Stomach (tissue), 9 donors: ENCODE measurements around the gene EDN3. TPM values are rescaled to one million over a fixed set of nuclear protein-coding genes. Genes with fewer than 3 reads are reported as not detected.

Source experiments
- DNase-seq, 2 donors: peaks; one replicate each; pipeline versions ENCODE4 v3.0.0 to v3.0.0-alpha.2; 2013 to 2019
- H3K27ac ChIP-seq, 5 donors: fragments of 200-600 bp in 4 of 5; sonication (generic) in 4 of 5; one replicate each; pipeline ENCODE4 v1.5.1; 2013 to 2019; ENCODE audit warnings: mild to moderate bottlenecking in 1 of 5, moderate library complexity in 1 of 5
- H3K27me3 ChIP-seq, 3 donors: fragments of 200-600 bp; sonication (generic); one replicate each; pipeline ENCODE4 v1.5.1; 2017 to 2019; ENCODE audit warnings: mixed run types in 1 of 3
- H3K36me3 ChIP-seq, 4 donors: fragments of 200-600 bp; sonication (generic); 1 replicate in 3 of 4; 2 replicates in 1 of 4; pipeline ENCODE4 v1.5.1; 2016 to 2019
- H3K4me1 ChIP-seq, 4 donors: fragments of 200-600 bp; sonication (generic); one replicate each; pipeline ENCODE4 v1.5.1; 2016 to 2019
- H3K4me3 ChIP-seq, 4 donors: fragments of 200-600 bp; sonication (generic) in 3 of 4; one replicate each; pipeline ENCODE4 v1.5.1; 2016 to 2019; ENCODE audit warnings: mild to moderate bottlenecking in 1 of 4
- H3K9me3 ChIP-seq, 4 donors: fragments of 200-600 bp; sonication (generic); one replicate each; pipeline ENCODE4 v1.5.1; 2016 to 2019
- CTCF ChIP-seq, 7 experiments: fragments of 450-650 bp in 4 of 7; fragments of 200-600 bp in 3 of 7; sonication (generic) in 3 of 7; IDR thresholded peaks; one replicate each; pipeline ENCODE4 v1.5.1; 2016 to 2019; ENCODE audit warnings: antibody characterized with exemption in 7 of 7, control low read depth in 2 of 7, mild to moderate bottlenecking in 1 of 7
- EP300 ChIP-seq: sonication (generic); formaldehyde crosslinking; IDR thresholded peaks from one replicate; pipeline ENCODE4 v1.6.1; 2017; ENCODE audit warnings: antibody characterized with exemption
- POLR2A ChIP-seq, 4 donors: fragments of 450-650 bp; IDR thresholded peaks; one replicate each; pipeline ENCODE4 v1.6.1; 2016; ENCODE audit warnings: antibody characterized with exemption in 4 of 4, control low read depth in 2 of 4, mild to moderate bottlenecking in 1 of 4, moderate library complexity in 1 of 4
- POLR2AphosphoS5 ChIP-seq, 3 donors: sonication (generic); formaldehyde crosslinking; IDR thresholded peaks; one replicate each; pipeline ENCODE4 v1.6.1; 2016; ENCODE audit warnings: antibody characterized with exemption in 3 of 3
- WGBS, 5 donors: extraction: QIAGEN DNeasy Blood & Tissue Kit in 3 of 5; methylation state at CpG; one replicate each; pipeline versions ENCODE4 v1.1.5 to v1.1.7; 2013 to 2018; 5-methylcytosine and 5-hydroxymethylcytosine counted together
- intact Hi-C: fragments of 100-400 bp; cut with DNase I; formaldehyde crosslinking; loops from one replicate; pipeline ENCODE4 v1.15.1; 2023; ENCODE audit warnings: low total_unique reads
- polyA plus RNA-seq, 3 donors: library from polyadenylated mRNA; stranded (reverse); fragments of 200-250 nt; gene quantifications; one replicate each; pipeline ENCODE4 v1.2.3, GENCODE V29; 2013
- total RNA-seq, 5 donors: library from RNA; depleted of rRNA; stranded (reverse); fragments of >200 nt; gene quantifications; one replicate each; pipeline versions ENCODE4 v1.1.0 to v1.2.3, GENCODE V29; 2014 to 2016
- donor health status: healthy with polysubstance abuse.
- donor health status: Bipolar disorder and iron deficiency.
- donor health status: healthy.

EDN3 gene
- total and polyA plus RNA-seq, 8 donors: 2.0 to 20.0 (median 4.4) TPM; not detected in 4

GRCh38 chr20:59297686-59298085 lies 2.7 kb upstream of the EDN3 start:
- TF ChIP-seq POLR2A (IDR thresholded peaks at IDR 0.05): no peak
- no peak for TF ChIP-seq CTCF (IDR thresholded peaks at IDR 0.05)
- TF ChIP-seq POLR2AphosphoS5 (IDR thresholded peaks at IDR 0.05): no peak
- no peak for DNase-seq
- peaks cover 4 to 93% (median 32%) of the 10 kb centered on the region in 3 donors for H3K27me3 ChIP-seq
- intact Hi-C loops: no loop called here
- H3K27ac ChIP-seq: no peak overlapping the region
- no peaks in the 10 kb centered on the region for H3K36me3 ChIP-seq
- H3K9me3 ChIP-seq: no peaks in the 10 kb centered on the region
- peaks cover 0 to 13% (median 10%) of the 10 kb centered on the region in 4 donors for H3K4me1 ChIP-seq
- H3K4me3 ChIP-seq: no peak overlapping the region
- 84 to 89% (median 85%) methylated on average over 7 of the region's 7 CpGs for WGBS, 5 donors

DNA sequence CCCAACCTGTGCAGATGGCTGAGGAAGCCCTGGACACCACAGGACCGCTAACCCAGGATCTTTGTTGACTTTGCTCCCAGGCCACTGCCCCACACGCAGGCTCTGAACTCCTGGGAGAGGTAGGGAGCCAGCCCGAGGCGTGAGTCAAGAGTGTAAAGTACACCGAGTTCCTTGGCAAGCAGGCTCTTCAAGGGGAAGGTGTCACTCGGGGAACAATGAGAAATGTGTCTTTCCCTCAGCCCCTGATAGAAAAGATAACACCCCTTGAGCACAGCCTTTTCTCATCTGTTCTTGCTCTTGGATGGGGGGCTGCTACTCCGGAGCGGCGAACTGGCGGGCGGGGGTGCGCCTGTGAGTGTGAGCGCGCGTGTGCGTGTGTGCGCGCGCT lies 472 bp upstream of the EDN3 start:
- Histone ChIP-seq H3K27ac (no peak overlapping the region), H3K4me1 (peaks cover 0 to 13% (median 10%) of the 10 kb centered on the region in 4 donors), H3K27me3 (peaks cover 4 to 98% (median 22%) of the 10 kb centered on the region in 3 donors), H3K36me3 (no peaks in the 10 kb centered on the region), H3K4me3 (peak overlapping the region in 3 of 4 donors; percentile 1 to 32 (median 18)), H3K9me3 (no peaks in the 10 kb centered on the region)
- TF ChIP-seq POLR2A (IDR thresholded peaks at IDR 0.05): no peak
- DNase-seq: peak in 1 of 2 donors; percentile 62
- intact Hi-C loops: no loop called here
- 2 to 11% (median 5%) methylated on average over 16 to 19 of the region's 19 CpGs for WGBS, 5 donors

DNA sequence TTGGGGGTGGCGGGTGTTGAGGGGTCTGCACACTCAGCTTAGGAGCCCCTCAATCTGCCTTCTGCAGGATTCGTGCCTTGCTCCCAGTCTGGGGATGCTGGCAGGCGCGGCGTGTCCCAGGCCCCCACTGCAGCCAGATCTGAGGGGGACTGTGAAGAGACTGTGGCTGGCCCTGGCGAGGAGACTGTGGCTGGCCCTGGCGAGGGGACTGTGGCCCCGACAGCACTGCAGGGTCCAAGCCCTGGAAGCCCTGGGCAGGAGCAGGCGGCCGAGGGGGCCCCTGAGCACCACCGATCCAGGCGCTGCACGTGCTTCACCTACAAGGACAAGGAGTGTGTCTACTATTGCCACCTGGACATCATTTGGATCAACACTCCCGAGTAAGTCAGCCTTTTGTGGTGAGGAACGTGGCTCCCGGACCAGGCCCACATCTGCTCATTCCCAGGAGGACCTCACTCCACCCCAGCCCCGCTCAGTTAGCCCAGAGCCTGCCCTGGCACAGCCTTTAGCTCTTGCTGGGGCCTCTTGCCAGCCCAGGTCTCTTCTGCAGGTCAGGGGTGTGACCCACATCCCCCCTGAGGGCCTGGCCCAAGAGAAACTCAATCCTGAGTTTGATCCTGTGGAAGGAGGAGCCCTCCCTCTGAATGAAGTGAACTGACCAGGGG lies 1.1 kb downstream of the EDN3 start:
- Histone ChIP-seq H3K27me3 (peaks cover 4 to 94% (median 22%) of the 10 kb centered on the region in 3 donors), H3K27ac (no peak overlapping the region), H3K9me3 (no peaks in the 10 kb centered on the region), H3K4me1 (peaks cover 0 to 13% (median 10%) of the 10 kb centered on the region in 4 donors), H3K4me3 (no peak overlapping the region), H3K36me3 (no peaks in the 10 kb centered on the region)
- WGBS, 5 donors: 52 to 84% (median 72%) methylated on average over 4 to 17 of the region's 17 CpGs
- no peak for TF ChIP-seq POLR2A (IDR thresholded peaks at IDR 0.05)
- no peak for TF ChIP-seq EP300
- no peak for TF ChIP-seq POLR2AphosphoS5 (IDR thresholded peaks at IDR 0.05)
- DNase-seq: no peak
- intact Hi-C loops: no loop called here

GRCh38 chr20:59305908-59306655 lies 5.7 kb downstream of the EDN3 start:
- WGBS, 5 donors: 81 to 89% (median 86%) methylated on average over 7 of the region's 7 CpGs

More at GRCh38 chr20:59305908-59306655, 5.7 kb downstream of the EDN3 start:
- TF ChIP-seq EP300 (no peak), POLR2AphosphoS5 (IDR thresholded peaks at IDR 0.05) (no peak), CTCF (IDR thresholded peaks at IDR 0.05) (no peak), POLR2A (IDR thresholded peaks at IDR 0.05) (no peak)
- no peak for DNase-seq
- intact Hi-C loops: no loop called here
- Histone ChIP-seq H3K27me3 (peaks cover 0 to 48% (median under 1%) of the 10 kb centered on the region in 3 donors), H3K4me3 (no peak overlapping the region), H3K36me3 (no peaks in the 10 kb centered on the region), H3K4me1 (peaks cover 0 to 9% (median 0%) of the 10 kb centered on the region in 4 donors), H3K9me3 (no peaks in the 10 kb centered on the region), H3K27ac (no peak overlapping the region)
